ENCODE measurements around the gene ADARB1. TPM values are rescaled to one million over a fixed set of nuclear protein-coding genes. Genes with fewer than 3 reads are reported as not detected.

The ADARB1 gene
- total and polyA plus RNA-seq, 4 donors: 54.7 to 224 (median 90.6) TPM

DNA sequence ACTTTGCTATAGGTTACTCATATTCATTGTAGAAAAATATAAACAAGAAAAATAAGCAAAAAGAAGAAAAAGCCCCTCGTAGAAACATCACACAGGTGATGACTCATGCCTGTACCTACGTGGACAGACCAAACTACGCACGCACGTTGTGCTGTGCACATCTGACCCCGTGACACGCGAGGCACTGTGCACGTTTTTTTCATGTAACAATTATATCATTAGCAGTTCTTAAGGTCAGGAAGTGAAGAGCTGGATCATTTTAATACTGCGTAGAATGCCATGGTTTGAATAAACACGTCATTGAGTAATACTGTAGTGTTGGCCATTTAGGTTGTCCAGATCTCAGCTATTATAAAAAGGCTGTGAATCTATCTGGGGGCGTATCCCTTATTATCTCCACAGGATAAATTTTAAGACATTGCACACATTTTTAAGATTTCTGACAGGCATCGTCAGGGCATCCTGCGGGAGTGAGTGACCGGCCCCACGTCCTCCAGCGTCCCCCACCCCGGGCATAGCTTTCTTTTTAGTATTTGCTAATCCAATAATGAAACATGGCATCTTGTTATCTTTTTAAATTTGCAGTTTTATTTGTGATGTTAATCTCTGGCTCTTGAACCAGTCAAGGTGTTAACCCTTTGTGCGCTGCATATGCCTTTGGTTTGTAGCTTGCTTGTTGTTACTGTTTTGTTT lies 23.4 kb upstream of the ADARB1 start:
- no peak overlapping the region for H3K4me3 ChIP-seq (ENCODE audit: low read length in 2 of 2)
- no peaks in the 10 kb centered on the region for H3K27me3 ChIP-seq (ENCODE audit: control insufficient read depth in 1 of 2, insufficient read depth in 2 of 2, low read length in 1 of 2)
- peak overlapping the region; percentile 95 to 100 for H3K27ac ChIP-seq (ENCODE audit: low read depth in 1 of 2, low read length in 2 of 2)
- 12 to 19% methylated on average over 19 of the region's 19 CpGs for WGBS, 2 donors
- DNase-seq: peak; percentile 48 to 80
- intact Hi-C loops (cut with DNase I): loop anchor here in 1 of 2 donors (10.0 kb wide), 1 partner anchor 96 kb away; no protein-coding TSS in a partner anchor
- H3K9me3 ChIP-seq (ENCODE audit: control insufficient read depth, low read length): no peaks in the 10 kb centered on the region
- peak; percentile 57 for ATAC-seq (ENCODE audit: low FRiP score)
- H3K4me1 ChIP-seq (ENCODE audit: control insufficient read depth in 1 of 2, insufficient read depth in 2 of 2, low read length in 2 of 2): peaks cover 0 to 3% of the 10 kb centered on the region in 2 donors
- H3K36me3 ChIP-seq (ENCODE audit: control insufficient read depth in 1 of 2, insufficient read depth in 2 of 2, low read length in 1 of 2): no peaks in the 10 kb centered on the region

DNA sequence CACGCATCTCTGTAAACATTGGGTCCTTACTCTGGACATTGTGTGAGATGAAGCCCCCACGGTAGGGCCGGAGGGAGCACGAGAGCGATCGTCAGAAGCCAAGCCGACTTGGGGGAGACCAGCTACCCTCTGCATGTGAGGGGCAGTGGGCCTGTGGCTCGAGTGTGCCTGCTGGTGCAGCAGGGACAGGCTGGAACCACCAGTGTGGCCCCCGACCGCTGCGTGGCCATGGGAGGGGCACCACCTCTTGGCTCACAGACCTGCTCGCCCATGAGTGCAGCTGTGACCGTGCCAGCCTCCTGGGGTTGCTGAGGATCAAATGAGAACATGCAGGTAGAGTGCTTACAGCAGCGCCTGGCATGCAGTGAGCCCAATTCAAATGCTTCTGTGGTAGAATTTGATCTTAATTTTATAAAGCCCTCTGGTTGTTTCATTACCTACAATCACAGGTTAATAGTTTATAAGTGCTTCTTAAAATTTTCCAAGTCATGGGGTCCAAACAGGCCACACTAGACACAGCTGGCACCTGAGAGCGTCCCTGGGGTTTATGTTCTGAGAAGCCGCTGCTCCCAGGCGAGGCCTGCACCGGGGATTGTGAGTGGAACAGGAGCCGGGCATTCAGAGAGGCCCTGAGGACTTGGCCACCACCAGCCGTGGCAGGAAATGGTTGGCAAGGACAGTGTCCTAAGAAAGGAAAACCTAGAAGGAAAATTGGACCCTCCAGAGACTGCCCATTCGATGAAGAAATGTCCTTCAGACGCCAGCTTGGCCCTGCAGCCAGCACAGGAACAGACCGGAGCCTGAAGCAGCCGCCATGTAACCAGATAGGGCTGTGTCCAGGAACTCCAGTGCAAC lies 22.6 kb upstream of the ADARB1 start:
- intact Hi-C loops (cut with DNase I): loop anchor here in 1 of 2 donors (10.0 kb wide), 1 partner anchor 97 kb away; no protein-coding TSS in a partner anchor
- H3K9me3 ChIP-seq (ENCODE audit: control insufficient read depth, low read length): no peaks in the 10 kb centered on the region
- DNase-seq (peak; percentile 49 to 77), ATAC-seq (ENCODE audit: low FRiP score) (no peak)
- H3K27ac ChIP-seq (ENCODE audit: low read depth in 1 of 2, low read length in 2 of 2): peak overlapping the region; percentile 95 to 100
- H3K4me1 ChIP-seq (ENCODE audit: control insufficient read depth in 1 of 2, insufficient read depth in 2 of 2, low read length in 2 of 2): peaks cover 0 to 3% of the 10 kb centered on the region in 2 donors
- no peaks in the 10 kb centered on the region for H3K27me3 ChIP-seq (ENCODE audit: control insufficient read depth in 1 of 2, insufficient read depth in 2 of 2, low read length in 1 of 2)
- H3K4me3 ChIP-seq (ENCODE audit: low read length in 2 of 2): no peak overlapping the region
- 39% methylated on average over 24 of the region's 24 CpGs for WGBS, 2 donors
- H3K36me3 ChIP-seq (ENCODE audit: control insufficient read depth in 1 of 2, insufficient read depth in 2 of 2, low read length in 1 of 2): no peaks in the 10 kb centered on the region

DNA sequence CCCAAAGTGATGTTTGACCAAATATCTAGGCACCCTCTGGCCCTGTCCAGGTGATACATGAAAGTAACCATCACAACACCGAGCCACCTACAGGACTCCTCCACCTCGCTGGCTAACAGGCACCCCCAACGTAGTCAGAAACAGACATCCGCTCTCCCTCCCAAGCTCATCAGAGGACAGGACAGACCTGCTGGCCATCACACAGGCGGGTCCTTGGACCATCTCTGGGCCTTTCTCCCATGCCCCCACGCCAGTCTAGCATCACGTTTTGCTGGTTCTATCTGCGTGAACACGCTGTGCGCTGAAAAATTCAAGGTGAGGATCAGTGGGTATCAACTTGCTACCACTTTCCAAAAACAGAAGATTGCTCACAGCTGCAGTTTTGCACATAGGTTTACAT lies 21.4 kb upstream of the ADARB1 start:
- peak in 1 of 2 donors; percentile 64 for DNase-seq
- WGBS, 2 donors: 77 to 95% methylated on average over 10 of the region's 10 CpGs
- no peaks in the 10 kb centered on the region for H3K9me3 ChIP-seq (ENCODE audit: control insufficient read depth, low read length)
- no peaks in the 10 kb centered on the region for H3K27me3 ChIP-seq (ENCODE audit: control insufficient read depth in 1 of 2, insufficient read depth in 2 of 2, low read length in 1 of 2)
- H3K4me3 ChIP-seq (ENCODE audit: low read length in 2 of 2): no peak overlapping the region
- H3K36me3 ChIP-seq (ENCODE audit: control insufficient read depth in 1 of 2, insufficient read depth in 2 of 2, low read length in 1 of 2): no peaks in the 10 kb centered on the region
- H3K27ac ChIP-seq (ENCODE audit: low read depth in 1 of 2, low read length in 2 of 2): peak overlapping the region in 1 of 2 donors; percentile 24
- ATAC-seq (ENCODE audit: low FRiP score): no peak
- intact Hi-C loops (cut with DNase I): loop anchor here in 1 of 2 donors (10.0 kb wide), 1 partner anchor 98 kb away; no protein-coding TSS in a partner anchor
- H3K4me1 ChIP-seq (ENCODE audit: control insufficient read depth in 1 of 2, insufficient read depth in 2 of 2, low read length in 2 of 2): peaks cover 0 to 3% of the 10 kb centered on the region in 2 donors

DNA sequence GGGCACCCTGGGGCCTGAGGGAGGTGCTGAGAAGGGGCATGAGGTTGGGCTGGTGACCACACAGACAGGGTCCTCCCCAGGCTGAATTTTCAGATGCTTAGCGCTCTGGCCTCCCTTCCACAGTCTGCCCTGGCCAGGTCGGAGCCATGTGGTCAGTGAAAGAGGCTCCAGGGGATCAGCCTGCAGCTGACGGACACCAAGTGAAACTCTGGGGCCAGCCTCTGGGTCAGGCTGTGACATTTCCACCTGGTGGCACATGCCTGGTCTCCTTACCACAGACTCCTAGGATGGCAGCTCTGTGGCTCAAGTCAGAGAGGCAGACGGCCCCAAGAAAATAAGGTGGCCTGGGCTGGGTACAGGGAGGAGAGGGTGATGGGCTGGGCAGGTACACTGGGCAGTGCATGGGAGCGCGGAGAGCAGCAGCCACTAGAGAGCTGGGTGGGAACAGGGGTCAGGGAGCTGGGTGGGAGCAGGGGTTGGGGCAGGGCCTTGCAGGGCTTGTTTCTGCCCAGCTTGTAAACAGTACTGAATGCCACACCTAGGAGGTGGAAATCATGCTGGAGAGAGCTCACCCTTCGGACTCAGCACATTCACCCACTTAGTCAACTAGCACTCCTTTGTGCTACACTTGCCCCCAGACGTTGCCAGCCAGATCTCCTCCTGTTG lies 20.7 kb upstream of the ADARB1 start:
- DNase-seq (peak in 1 of 2 donors; percentile 46), ATAC-seq (ENCODE audit: low FRiP score) (no peak)
- Histone ChIP-seq H3K27me3 (ENCODE audit: control insufficient read depth in 1 of 2, insufficient read depth in 2 of 2, low read length in 1 of 2) (no peaks in the 10 kb centered on the region), H3K36me3 (ENCODE audit: control insufficient read depth in 1 of 2, insufficient read depth in 2 of 2, low read length in 1 of 2) (no peaks in the 10 kb centered on the region), H3K4me1 (ENCODE audit: control insufficient read depth in 1 of 2, insufficient read depth in 2 of 2, low read length in 2 of 2) (peaks cover 0 to 3% of the 10 kb centered on the region in 2 donors), H3K4me3 (ENCODE audit: low read length in 2 of 2) (no peak overlapping the region), H3K9me3 (ENCODE audit: control insufficient read depth, low read length) (no peaks in the 10 kb centered on the region), H3K27ac (ENCODE audit: low read depth in 1 of 2, low read length in 2 of 2) (peak overlapping the region in 1 of 2 donors; percentile 20)
- 87 to 90% methylated on average over 8 of the region's 8 CpGs for WGBS, 2 donors
- intact Hi-C loops (cut with DNase I): loop anchor here in 1 of 2 donors (10.0 kb wide), 1 partner anchor 99 kb away; no protein-coding TSS in a partner anchor

GRCh38 chr21:45054227-45054926 lies 20.0 kb upstream of the ADARB1 start:
- ATAC-seq (ENCODE audit: low FRiP score) (no peak), DNase-seq (no peak)
- no peak overlapping the region for H3K4me3 ChIP-seq (ENCODE audit: low read length in 2 of 2)
- H3K4me1 ChIP-seq (ENCODE audit: control insufficient read depth in 1 of 2, insufficient read depth in 2 of 2, low read length in 2 of 2): peaks cover 0 to 3% of the 10 kb centered on the region in 2 donors
- no peaks in the 10 kb centered on the region for H3K27me3 ChIP-seq (ENCODE audit: control insufficient read depth in 1 of 2, insufficient read depth in 2 of 2, low read length in 1 of 2)
- H3K36me3 ChIP-seq (ENCODE audit: control insufficient read depth in 1 of 2, insufficient read depth in 2 of 2, low read length in 1 of 2): no peaks in the 10 kb centered on the region
- intact Hi-C loops (cut with DNase I): loop anchor here in 1 of 2 donors (10.0 kb wide), 1 partner anchor 100 kb away; no protein-coding TSS in a partner anchor
- WGBS, 2 donors: 94 to 95% methylated on average over 18 of the region's 18 CpGs
- H3K27ac ChIP-seq (ENCODE audit: low read depth in 1 of 2, low read length in 2 of 2): no peak overlapping the region
- H3K9me3 ChIP-seq (ENCODE audit: control insufficient read depth, low read length): no peaks in the 10 kb centered on the region

DNA sequence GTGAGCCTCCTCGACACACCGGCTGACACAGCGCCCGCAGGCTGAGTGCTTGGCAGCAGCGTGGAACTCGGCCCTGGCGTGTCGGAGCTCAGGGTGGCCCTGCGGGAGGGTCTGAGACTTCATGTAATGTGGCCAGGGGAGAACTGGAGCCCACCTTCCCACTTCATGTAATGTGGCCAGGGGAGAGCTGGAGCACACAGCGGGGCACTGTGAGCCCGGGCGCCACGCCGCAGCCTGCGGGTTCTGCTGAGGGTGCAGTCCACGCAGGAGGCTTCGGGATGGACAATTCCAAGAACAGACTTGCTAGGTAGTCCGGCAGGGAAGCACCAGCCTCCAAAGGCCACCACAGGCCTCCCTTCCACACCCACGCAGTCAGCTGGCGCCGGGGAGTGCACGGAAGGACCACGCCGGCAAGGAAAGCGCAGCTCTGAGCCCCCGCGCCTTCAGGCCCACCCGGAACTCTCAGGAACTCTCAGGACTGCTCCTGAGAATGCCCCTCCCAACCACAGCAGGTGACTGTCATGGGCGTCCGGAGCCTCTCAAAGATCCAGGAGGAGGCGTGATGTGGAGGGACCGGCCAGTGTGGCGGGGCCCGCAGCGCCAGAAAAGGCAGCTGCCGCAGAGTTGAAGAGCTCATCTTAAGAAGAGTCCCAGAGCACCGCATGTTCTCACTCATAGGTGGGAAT lies 19.3 kb upstream of the ADARB1 start:
- intact Hi-C loops (cut with DNase I): loop anchor here in 1 of 2 donors (10.0 kb wide), 1 partner anchor 100 kb away; no protein-coding TSS in a partner anchor
- ATAC-seq (ENCODE audit: low FRiP score) (no peak), DNase-seq (peak in 1 of 2 donors; percentile 78)
- Histone ChIP-seq H3K9me3 (ENCODE audit: control insufficient read depth, low read length) (no peaks in the 10 kb centered on the region), H3K27me3 (ENCODE audit: control insufficient read depth in 1 of 2, insufficient read depth in 2 of 2, low read length in 1 of 2) (no peaks in the 10 kb centered on the region), H3K4me3 (ENCODE audit: low read length in 2 of 2) (no peak overlapping the region), H3K27ac (ENCODE audit: low read depth in 1 of 2, low read length in 2 of 2) (no peak overlapping the region), H3K4me1 (ENCODE audit: control insufficient read depth in 1 of 2, insufficient read depth in 2 of 2, low read length in 2 of 2) (peaks cover 0 to 3% of the 10 kb centered on the region in 2 donors), H3K36me3 (ENCODE audit: control insufficient read depth in 1 of 2, insufficient read depth in 2 of 2, low read length in 1 of 2) (no peaks in the 10 kb centered on the region)
- WGBS, 2 donors: 94 to 96% methylated on average over 36 to 37 of the region's 37 CpGs

- 13 to 19% methylated on average over 16 of the region's 16 CpGs for WGBS, 2 donors
- H3K4me3 ChIP-seq (ENCODE audit: low read length in 2 of 2): no peak overlapping the region
Measured at GRCh38 chr21:45055861-45056260, 18.5 kb upstream of the ADARB1 start.

More at GRCh38 chr21:45055861-45056260, 18.5 kb upstream of the ADARB1 start:
- Histone ChIP-seq H3K27ac (ENCODE audit: low read depth in 1 of 2, low read length in 2 of 2) (peak overlapping the region in 1 of 2 donors; percentile 28), H3K36me3 (ENCODE audit: control insufficient read depth in 1 of 2, insufficient read depth in 2 of 2, low read length in 1 of 2) (no peaks in the 10 kb centered on the region), H3K9me3 (ENCODE audit: control insufficient read depth, low read length) (no peaks in the 10 kb centered on the region), H3K4me1 (ENCODE audit: control insufficient read depth in 1 of 2, insufficient read depth in 2 of 2, low read length in 2 of 2) (peaks cover 0 to 3% of the 10 kb centered on the region in 2 donors), H3K27me3 (ENCODE audit: control insufficient read depth in 1 of 2, insufficient read depth in 2 of 2, low read length in 1 of 2) (no peaks in the 10 kb centered on the region)
- ATAC-seq (ENCODE audit: low FRiP score) (no peak), DNase-seq (peak in 1 of 2 donors; percentile 78)
- intact Hi-C loops (cut with DNase I): loop anchor here in 1 of 2 donors (10.0 kb wide), 1 partner anchor 101 kb away; no protein-coding TSS in a partner anchor
